SK-N-SH treated with all-trans-retinoic acid at 6 μM for 48 hours (cell line): ENCODE data around the gene TMEM54.

Experiments used
- BACH2 ChIP-seq: fragments of 250-450 bp; sonication (Bioruptor Pico); IDR thresholded peaks from 2 replicates; pipeline ENCODE4 v1.9.0; 2021; ENCODE audit warnings: mild to moderate bottlenecking, borderline replicate concordance
- TCF4 ChIP-seq: fragments of 250-450 bp; sonication (Bioruptor Pico); IDR thresholded peaks from 2 replicates; pipeline ENCODE4 v1.8.0; 2021; ENCODE audit warnings: mild to moderate bottlenecking, moderate library complexity, borderline replicate concordance
- ZNF70 ChIP-seq: fragments of 450-650 bp; formaldehyde crosslinking; IDR thresholded peaks from 2 replicates; pipeline ENCODE4 v1.5.0; 2020; ENCODE audit warnings: mild to moderate bottlenecking, moderate library complexity

- TF ChIP-seq BACH2 (CRISPR knock-in tag) (no peak), TCF4 (CRISPR knock-in tag) (no peak), ZNF70 (CRISPR knock-in tag) (no peak)
Observed at GRCh38 chr1:32927441-32927840, 26.3 kb upstream of the TMEM54 start.
